ENCODE results near the gene CD74. TPM values are rescaled to one million over a fixed set of nuclear protein-coding genes. Genes with fewer than 3 reads are reported as not detected.

Gene CD74
- total RNA-seq, 1 experiment from 2014 or later, result 19.5 TPM

GRCh38 chr5:150457562-150458240 lies 45.0 kb upstream of the CD74 start:
- Histone ChIP-seq H3K79me1 (ENCODE audit: insufficient read depth, low read depth, low read length, poor library complexity, severe bottlenecking) (no peaks in the 10 kb centered on the region), H4K91ac (ENCODE audit: insufficient read length, low read depth, low read length) (no peak overlapping the region), H3K9ac (ENCODE audit: extremely low read depth, insufficient read length, low read length) (no peak overlapping the region), H2BK120ac (ENCODE audit: low read depth, low read length, poor library complexity, severe bottlenecking) (no peak overlapping the region), H3T11ph (ENCODE audit: low read length) (no peak overlapping the region), H3K4me2 (ENCODE audit: insufficient read depth, insufficient read length, low read length) (no peak overlapping the region), H3K27ac (ENCODE audit: insufficient read length, low read depth, low read length) (no peak overlapping the region), H3K9me3 (ENCODE audit: control insufficient read depth, low read depth, low read length) (no peaks in the 10 kb centered on the region), H2AK5ac (ENCODE audit: insufficient read length, low read length) (no peak overlapping the region), H3K27me3 (ENCODE audit: insufficient read depth, low read length) (no peaks in the 10 kb centered on the region), H3K4ac (ENCODE audit: low read depth, low read length) (no peak overlapping the region), H3K79me2 (ENCODE audit: insufficient read depth, low read length) (no peaks in the 10 kb centered on the region), H3K23me2 (ENCODE audit: insufficient read length, low read depth, low read length, poor library complexity, severe bottlenecking) (no peaks in the 10 kb centered on the region), H4K8ac (replicated peaks; ENCODE audit: insufficient read length, low read depth, low read length) (no peak overlapping the region), H3K56ac (ENCODE audit: insufficient read length, low read depth, low read length) (no peak overlapping the region), H3K14ac (ENCODE audit: insufficient read depth, low read length) (no peak overlapping the region), H2BK5ac (ENCODE audit: insufficient read length, low read length) (no peak overlapping the region), H2BK12ac (ENCODE audit: insufficient read length, low read depth, low read length) (no peak overlapping the region), H2AFZ (ENCODE audit: low read length) (no peak overlapping the region), H4K5ac (ENCODE audit: insufficient read length, low read depth, low read length) (no peak overlapping the region), H3K18ac (ENCODE audit: insufficient read length, low read depth, low read length) (no peak overlapping the region), H2BK20ac (ENCODE audit: low read depth, low read length, poor library complexity, severe bottlenecking) (no peak overlapping the region), H3K23ac (ENCODE audit: insufficient read length, low read depth, low read length) (no peak overlapping the region), H4K20me1 (ENCODE audit: control insufficient read depth, insufficient read depth, insufficient read length) (no peaks in the 10 kb centered on the region), H2BK15ac (ENCODE audit: low read depth, low read length) (no peak overlapping the region), H3K4me1 (ENCODE audit: insufficient read depth, low read length) (peaks cover 7% of the 10 kb centered on the region; the same call in 1 of the 2 replicates)
- DNase-seq, result no peak
- H3K36me3 Mint-ChIP-seq (ENCODE audit: insufficient read depth in 1 of 3, low read depth in 3 of 3), result peaks cover 0 to under 1% (median 0%) of the 10 kb centered on the region in 3 experiments; a peak in 1 of 7 replicates
- H3K4me1 Mint-ChIP-seq, result peaks cover 34 to 39% of the 10 kb centered on the region in 2 experiments
- peak overlapping the region in 1 of 2 experiments; percentile 45; a peak in 1 of 5 replicates for H3K4me3 Mint-ChIP-seq
- no peak for TF ChIP-seq CTCF (conservative IDR thresholded peaks at IDR 0.05)
- H3K27ac Mint-ChIP-seq, result no peak overlapping the region
- H3K27me3 Mint-ChIP-seq (ENCODE audit: low read depth), result no peaks in the 10 kb centered on the region
- H3K9me3 Mint-ChIP-seq, result peaks cover 0 to under 1% of the 10 kb centered on the region in 2 experiments; a peak in 2 of 5 replicates
- no CpG with 5 or more reads among the region's 16 CpGs for WGBS (ENCODE audit: extremely low coverage, insufficient read length, low lambda C conversion rate)
